ENCODE data around the gene TDRKH.

GRCh38 chr1:151779852-151780251, 10.4 kb downstream of the TDRKH start:
- no peak for TF ChIP-seq EZH2phosphoT487 (IDR thresholded peaks at IDR 0.05; ENCODE audit: unreplicated experiment)
- no peak for TF ChIP-seq CTCF (conservative IDR thresholded peaks at IDR 0.05; ENCODE audit: low read depth in 2 of 2)
- no peak for TF ChIP-seq POLR2AphosphoS5 (IDR thresholded peaks at IDR 0.05; ENCODE audit: low read depth)
- no peak for TF ChIP-seq ZNF114 (CRISPR knock-in tag; IDR thresholded peaks at IDR 0.05)
- no peak for TF ChIP-seq EZH2 (IDR thresholded peaks at IDR 0.05; ENCODE audit: low read depth, unreplicated experiment)
- no peak for TF ChIP-seq ZNF331 (CRISPR knock-in tag; IDR thresholded peaks at IDR 0.05; ENCODE audit: low read depth)
- no peak for TF ChIP-seq ZNF462 (CRISPR knock-in tag; IDR thresholded peaks at IDR 0.05)

Data from GM23338 (cell line).